NOMO-1 treated with dmso at 0.1 percent for 144 hours (cell line): ENCODE measurements around the gene GSDMA.
"Not testable (repeated sequence)": the region's sequence is repeated elsewhere in the genome, so short reads cannot be mapped to it uniquely, and the experiment has no call there.

Source experiments
- DNase-seq: peaks from one replicate; lab custom pipeline; 2025; ENCODE audit not compliant: unreplicated experiment; lab: John Stamatoyannopoulos, UW

The GSDMA gene

DNA sequence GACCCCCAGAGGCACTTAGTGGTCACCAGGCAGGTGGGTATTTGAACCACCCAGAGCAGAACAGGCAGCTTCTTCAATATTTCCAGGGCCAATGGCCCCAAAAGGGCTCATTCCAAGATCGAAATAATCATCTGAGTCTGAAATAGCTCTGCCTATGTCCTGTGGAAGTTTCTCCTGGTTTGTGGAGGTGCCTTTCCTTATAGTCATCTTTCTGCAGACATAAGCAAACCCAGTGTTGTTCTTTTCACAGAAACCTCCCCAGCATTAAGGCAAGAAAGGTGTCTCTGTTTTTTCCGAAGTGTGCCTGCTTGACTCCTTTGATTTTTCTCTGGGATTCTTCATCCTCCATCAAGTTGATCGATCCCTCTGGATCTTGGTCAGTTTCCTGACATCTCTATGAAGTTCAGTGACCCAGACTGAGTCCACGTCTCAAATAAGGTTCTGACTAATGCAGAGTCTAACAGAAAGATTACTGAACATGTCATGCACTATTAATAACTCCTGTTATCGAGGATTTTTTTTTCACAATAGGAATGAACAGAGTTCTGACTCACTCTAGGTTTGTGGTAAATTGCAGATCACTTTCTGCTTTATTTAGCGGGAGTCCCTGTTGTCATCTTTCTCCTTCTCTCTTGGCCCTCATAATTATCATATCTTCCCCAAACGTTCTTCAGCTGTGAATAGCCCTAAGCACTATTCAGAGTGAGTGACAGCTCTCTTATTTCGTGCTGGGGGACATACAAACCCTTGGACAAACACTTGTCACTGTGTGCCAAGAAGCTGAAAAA lies 33.8 kb upstream of the GSDMA start:
- peak; percentile 81 for DNase-seq

DNA sequence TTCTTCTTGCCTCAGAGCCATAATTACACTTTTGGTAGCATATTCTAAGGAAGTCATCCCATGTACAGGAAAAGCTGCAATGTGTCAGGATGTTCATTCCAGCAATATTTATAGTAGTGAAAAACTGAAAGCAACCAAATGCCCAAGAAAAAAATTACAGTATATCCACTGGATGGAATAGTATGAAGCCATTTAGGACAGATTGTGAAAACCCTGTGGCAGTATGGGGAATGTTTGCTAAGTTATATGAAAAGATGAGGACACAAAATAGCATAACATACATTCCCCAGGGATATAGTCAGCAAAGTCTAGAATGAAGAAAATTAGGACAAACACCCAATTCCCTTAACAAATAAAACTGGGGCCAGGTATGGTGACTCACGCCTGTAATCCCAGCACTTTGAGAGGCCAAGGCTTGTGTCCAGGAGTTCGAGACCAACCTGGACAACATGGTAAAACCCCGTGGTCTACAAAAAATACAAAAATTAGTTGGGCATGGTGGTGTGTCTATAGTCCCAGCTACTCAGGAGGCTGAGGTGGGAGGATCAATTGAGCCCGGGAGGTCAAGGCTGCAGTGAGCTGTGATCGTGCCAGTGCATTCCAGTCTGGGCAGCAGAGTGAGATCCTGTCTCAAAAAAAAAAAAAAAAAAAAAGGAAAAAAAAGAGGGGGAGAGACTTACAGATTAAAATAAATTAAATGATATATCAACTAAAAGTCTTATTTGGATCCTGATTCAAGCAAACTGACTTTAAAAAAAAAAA lies 33.0 kb upstream of the GSDMA start:
- DNase-seq: no peak

DNA sequence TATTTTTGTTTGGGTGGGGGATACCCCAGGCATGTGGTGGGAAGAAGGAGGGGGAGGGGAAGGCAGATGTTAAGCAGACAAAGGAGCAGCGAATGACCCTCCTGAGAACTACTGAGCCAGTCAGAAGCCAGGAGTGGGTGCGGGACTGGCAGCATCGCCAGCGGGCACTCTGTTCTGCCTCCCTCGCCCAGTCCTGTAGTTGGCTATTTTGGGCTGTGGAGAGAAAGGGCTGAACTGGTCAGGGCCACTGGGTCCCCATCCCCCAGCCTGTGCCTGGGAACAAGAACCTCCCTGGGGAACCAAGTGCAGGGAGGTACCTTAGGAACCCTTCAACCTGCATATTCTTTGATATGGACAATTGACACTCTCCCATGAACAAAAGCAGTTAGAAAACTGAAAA lies 28.9 kb upstream of the GSDMA start:
- DNase-seq: no peak

- no peak for DNase-seq
These were observed 28.5 kb upstream of the GSDMA start for GRCh38 chr17:39934324-39934723.

DNA sequence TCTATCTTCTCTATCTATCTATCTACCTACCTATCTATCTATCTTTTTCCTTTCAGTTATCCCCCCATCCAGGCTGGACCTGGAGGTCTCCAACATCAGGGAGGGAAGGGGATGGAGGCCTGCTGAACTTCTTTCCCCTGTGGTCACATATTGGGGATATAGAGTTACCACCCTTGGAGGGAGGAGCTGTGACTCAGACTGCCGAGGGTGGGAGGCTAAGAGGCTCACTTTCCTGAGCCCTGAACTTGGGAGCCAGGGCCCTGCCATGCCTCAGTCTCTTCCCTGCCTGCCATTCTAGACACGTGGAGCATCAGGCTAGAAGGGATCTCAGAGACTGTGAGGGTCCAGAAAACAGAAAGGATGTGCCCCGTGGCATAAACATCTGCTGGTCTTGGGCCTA lies 26.9 kb upstream of the GSDMA start:
- DNase-seq: no peak

DNA sequence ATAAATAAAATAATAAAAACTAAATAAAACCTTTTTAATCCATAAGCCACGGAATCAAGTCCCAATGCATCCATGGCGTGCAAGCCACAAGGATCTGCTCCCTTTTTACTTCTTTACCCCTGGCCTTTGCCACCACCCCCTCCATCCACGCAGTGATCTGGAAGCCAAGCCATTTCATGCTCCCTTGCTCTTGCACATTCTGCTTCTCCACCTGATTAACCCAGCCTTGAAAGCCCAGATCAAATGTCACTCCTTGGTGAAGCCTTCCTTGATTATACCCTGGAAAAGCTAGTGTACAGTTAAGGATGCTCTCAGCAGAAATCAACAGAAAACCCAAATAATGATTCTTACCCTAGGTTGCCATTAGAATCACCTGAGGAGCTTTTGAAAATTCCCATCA lies 25.4 kb upstream of the GSDMA start:
- DNase-seq: no peak

DNA sequence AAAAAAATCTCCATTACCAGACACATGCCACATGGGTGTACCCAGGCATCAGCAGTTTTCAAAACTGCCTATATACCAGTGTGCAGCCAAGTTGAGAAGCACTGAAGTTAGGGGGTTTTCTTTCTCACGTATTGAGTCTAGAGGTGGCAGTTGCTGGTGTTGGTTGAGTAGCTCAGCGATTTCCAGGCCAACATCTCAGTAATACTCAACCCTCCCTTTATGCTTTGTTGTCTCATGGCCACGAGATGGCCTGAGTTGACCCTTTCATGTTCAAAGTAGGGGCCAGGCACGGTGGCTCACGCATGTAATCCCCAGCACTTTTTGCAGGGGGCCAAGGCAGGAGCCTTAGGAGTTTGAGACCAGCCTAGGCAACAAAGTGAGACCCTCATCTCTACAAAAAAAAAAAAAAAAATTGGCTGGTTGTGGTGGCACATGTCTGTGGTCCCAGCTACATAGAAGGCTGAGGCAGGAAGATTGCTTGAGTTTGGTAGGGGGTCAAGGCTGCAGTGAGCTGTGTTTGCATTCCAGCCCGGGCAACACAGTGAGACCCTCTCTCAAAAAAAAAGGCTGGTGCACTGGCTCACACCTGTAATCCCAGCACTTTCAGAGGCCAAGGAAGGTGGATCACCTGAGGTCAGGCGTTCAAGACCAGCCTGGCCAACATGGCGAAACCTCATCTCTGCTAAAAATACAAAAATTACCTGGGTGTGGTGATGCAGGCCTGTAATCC lies 24.5 kb upstream of the GSDMA start:
- no peak for DNase-seq

DNA sequence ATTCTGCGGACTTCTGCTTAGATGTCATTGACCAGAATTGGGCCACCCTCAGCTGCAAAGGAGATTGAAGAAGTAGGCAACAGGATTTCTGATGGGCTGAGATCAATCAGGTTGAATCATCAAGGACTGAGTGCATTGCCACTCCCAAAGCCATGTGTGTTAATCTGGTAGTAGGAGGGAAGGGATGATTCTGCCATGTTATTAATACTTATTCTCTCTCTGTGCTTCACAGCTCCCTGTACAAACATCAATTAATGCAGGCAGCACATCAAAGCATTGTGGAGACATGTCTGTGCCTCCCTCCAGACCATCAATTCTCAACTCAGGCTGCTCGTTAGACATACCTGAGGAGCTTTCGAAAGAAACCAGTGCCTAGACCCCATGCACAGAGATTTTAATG lies 23.7 kb upstream of the GSDMA start:
- DNase-seq: no peak

- DNase-seq: peak; percentile 22
These were observed 23.0 kb upstream of the GSDMA start for GRCh38 chr17:39939588-39940419.

DNA sequence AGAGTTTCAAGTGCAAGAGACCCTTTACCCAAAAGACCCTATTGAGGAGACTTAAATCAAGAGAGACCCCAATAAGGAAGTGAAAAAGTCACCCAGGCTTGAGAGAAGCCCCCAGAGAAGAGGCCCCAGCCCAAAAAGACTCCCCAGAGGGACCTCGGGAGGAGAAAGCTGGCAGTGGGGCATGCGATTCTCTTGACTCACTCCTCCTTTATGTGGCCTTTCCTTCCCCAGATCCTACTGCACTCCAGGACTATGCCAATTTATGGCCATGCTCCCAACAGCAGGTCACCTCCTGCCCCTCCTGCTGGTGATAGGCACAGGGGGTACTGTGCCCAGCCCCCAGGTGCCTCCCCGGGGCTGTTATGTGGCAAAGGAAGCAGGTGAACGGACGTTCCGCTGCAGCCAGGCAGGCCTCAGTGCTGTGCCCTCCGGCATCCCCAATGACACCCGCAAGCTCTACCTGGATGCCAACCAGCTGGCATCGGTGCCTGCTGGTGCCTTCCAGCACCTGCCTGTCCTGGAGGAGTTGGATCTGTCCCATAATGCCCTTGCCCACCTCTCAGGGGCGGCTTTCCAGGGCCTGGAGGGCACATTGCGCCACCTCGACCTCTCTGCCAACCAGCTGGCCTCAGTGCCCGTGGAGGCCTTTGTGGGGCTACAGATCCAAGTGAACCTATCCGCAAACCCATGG lies 19.0 kb upstream of the GSDMA start:
- DNase-seq: no peak

DNA sequence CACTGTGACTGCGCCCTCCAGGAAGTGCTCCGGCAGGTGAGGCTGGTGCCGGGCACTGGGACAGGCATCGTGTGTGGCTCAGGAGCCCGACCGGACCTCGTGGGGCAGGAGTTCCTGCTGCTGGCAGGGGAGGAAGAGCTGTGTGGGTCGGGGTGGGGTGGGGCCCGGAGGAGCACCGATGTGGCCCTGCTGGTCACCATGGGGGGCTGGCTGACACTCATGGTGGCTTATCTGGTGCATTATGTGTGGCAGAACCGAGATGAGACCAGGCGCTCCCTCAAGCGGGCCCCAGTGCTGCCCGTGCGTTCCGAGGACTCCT lies 18.5 kb upstream of the GSDMA start:
- DNase-seq: no peak

DNA sequence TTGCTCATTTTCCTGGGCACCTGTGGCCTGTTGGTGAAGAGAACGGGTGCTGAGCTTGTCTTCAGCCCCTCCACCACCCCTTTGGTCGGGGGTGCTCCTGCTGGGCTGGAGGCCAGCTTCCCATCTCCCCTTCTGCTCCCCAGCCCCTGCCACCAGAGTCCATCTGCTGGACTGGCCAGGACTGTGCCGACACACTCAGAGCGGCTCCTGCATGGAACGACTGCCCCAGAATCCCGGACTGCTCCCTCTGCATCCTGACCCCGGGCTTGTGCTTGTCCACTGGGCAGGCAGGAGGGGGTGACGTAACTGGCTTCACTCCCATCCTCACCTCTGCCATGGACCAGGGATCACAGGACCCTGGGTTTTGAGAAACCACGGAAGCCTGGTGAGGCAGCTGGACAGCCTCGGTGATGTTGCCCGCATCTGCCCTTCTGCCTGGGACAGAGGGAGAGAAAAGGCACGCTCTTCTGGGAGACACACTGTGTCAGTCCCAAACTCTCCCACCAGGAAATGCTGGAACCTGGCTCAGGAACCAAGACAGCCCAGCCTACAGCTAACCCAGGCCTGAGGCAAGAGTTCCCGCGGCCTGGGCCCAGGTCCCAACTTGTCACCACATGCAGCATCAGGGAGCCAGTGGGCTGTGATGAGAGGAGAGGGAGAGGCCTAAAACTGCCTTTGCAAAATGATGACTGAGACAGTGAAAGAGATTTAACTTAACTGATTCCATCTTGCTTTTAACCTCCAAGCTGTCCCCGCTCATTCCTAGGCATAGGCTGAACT lies 16.1 kb upstream of the GSDMA start:
- DNase-seq: no peak

DNA sequence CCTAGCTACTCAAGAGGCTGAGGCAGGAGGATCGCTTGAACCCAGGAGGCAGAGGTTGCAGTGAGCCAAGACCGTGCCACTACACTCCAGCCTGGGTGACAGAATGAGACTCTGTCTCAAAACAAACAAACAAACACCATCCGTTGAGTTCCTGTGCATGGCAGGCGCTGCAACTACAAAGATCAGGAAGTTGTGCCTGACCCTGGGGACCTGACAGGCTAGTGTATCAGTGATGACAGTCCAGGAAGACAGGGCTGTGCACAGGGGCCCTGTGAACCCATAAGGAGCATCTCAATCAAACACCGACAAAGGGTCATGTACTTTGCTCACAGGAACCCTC lies 14.3 kb upstream of the GSDMA start:
- DNase-seq: not testable (repeated sequence)

DNA sequence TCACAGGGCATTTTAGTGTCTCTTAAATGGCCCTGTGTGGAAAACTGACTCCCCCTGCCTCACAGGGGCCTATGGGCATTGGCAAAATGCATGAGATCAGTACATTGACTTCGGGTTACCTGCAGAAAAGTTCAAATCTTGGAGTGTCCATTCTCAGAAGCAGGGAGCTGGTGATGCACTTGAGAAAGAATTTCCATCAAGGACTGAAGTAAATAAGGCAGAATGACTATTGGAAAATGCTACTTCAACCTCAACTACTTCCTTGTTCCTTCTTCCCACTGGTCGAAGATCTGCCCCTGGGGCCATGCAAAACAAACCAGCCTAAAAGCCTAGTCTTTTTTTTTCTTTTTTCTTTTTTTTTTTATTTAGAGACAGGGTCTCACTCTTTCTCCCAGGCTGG lies 13.8 kb upstream of the GSDMA start:
- no peak for DNase-seq

- no peak for DNase-seq
These were observed 11.9 kb upstream of the GSDMA start for GRCh38 chr17:39950871-39951348.

DNA sequence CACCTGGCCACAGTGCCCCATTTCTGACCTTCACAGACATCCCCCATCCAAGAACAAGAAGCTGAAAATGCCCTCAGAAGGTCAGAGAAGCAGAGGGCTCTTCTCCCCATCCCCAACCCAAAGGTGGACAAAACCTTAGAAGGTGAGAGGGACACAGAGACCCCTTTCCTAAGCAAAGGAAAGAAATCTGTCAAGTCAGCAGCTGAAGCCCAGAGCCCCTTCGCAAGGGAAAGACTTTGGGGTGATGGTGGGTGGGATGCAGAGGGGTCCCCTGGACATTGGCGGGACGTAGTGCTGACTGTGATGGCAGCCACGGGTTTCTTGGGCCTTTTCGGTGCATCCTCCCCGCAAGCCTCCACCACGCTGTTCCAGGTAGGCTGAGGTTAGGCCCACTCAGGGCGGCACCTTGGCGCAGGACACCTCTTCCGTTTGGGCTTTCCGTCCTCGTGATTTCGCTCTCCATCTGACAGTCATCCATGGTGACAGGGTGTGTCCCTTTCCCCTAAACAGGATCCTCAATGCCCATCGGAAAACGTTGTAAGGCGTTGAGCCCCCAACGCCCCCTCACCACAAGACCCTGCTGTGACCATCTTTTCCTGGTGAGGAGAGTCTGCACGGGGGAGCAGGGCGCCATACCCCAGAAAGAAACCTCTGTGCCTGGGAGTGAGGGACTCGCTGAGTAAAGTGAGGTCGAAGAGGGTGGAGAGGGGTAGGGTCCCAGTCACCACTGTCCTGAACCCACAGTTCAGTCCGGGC lies 10.7 kb upstream of the GSDMA start:
- no peak for DNase-seq

DNA sequence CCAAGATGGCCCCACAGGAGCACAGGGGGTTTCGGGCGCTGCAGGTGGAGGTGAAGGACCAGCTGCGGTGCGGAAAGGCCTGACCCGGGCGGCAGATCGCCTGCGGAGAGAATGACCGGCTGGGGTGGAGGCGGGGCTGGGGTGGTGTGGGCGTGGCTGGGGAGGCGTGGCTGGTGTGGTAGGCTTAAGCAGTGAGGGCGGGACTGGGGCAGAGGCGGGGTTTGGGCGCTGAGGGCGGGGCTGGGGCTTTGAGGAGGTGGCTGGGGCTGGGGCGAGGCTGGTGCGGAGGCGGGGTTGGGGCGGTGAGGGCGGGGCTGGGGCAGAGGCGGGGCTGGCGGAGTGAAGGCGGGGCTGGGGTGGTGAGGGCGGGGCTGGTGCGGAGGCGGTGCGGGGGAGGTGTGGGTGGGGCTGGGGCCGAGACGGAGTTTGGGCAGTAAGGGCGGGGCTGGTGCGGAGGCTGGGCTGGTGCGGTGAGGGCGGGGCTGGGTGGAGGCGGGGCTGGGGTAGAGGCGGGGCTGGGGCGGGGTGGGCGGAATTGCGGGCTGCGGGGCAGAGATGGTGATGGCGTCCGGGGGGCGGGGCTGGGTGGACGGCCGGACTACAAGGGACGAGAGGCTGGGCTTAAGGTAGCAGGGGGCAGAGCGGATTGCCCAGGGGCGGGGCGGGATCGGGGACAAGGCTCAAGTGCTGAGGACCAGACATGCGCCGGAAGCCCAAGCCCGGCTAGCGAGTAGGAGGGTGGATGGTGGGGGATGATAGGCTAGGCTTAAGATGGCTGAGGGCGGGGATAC lies 9.9 kb upstream of the GSDMA start:
- peak; percentile 91 for DNase-seq

DNA sequence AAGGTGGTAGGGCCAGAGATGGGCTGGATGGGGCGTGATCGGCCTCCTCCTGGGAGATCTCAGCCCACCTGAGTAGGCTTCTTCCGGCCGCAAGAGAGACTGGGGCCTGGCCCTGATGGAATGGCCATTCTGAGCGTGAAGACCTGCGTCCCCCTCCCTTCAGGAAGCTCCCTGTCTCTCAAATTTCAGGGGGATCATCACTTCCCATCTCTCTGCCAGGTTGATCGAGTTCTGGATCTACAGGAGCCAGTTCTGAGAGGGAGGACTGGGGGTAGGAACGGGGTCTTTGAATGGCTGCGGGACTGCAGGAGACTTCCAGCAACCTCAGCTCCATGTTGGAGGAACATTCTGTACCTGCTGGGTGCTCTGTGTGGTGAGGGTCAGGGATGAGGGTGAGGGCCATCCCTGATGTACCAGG lies 9.3 kb upstream of the GSDMA start:
- DNase-seq: no peak
